GM18867 (cell line): Measurements from ENCODE around the gene CADM2.

Experiments
- ATAC-seq: cut with Tn5 transposase; IDR thresholded peaks from one replicate; pipeline ENCODE4 v1.9.1; 2021; ENCODE audit warnings: mild to moderate bottlenecking, moderate library complexity; ENCODE audit not compliant: unreplicated experiment

Gene CADM2

DNA sequence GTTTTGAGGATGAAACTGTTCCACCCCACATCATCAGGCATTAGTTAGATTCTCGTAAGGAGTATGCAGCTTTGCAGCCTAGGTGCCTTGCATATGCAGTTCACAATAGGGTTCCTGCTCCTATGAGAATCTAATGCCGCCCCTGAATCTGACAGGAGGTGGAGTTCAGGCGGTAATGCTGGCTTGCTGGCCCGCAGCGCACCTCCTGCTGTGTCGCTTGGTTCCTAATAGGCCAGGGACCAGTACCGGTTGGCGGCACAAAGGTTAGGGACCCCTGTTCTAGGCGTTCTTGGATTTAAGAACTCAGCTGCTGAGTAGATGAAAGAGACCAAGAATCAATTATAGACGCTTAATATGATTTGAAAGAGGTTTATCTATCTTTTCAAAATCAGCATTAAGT lies 595.4 kb downstream of the CADM2 start:
- no peak for ATAC-seq

DNA sequence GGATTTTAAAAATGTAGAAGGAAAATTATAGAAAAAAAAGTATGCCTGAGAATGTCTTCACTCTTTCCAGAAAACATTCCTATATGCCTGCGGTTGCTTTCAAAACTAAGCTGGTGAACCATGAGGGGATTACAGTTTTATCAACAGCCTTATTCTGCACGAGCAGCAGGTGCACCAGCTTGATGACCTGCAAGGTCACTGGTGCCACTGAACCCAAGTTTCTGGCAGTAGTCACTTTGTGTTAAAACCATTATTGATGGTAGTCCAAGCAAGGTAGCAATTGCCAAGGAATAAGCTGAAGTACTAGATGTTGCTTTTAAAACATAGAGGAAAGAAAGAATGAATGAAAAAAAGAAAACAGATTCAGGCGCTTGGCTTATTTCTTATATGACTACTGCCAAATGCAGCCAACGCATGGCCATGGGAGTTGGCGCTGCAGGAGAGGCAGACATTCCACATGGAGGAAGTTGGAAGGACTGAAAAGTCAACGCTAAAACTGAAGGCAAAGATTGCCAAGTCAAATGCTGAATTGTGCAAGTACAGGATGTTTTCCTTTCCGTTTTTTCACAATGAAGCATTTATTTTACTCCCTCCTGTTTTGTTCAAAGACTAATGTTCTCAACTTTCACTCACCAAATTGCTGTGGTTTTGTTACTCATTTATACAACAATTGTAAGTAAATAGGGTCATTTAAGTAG lies 601.4 kb downstream of the CADM2 start:
- no peak for ATAC-seq

DNA sequence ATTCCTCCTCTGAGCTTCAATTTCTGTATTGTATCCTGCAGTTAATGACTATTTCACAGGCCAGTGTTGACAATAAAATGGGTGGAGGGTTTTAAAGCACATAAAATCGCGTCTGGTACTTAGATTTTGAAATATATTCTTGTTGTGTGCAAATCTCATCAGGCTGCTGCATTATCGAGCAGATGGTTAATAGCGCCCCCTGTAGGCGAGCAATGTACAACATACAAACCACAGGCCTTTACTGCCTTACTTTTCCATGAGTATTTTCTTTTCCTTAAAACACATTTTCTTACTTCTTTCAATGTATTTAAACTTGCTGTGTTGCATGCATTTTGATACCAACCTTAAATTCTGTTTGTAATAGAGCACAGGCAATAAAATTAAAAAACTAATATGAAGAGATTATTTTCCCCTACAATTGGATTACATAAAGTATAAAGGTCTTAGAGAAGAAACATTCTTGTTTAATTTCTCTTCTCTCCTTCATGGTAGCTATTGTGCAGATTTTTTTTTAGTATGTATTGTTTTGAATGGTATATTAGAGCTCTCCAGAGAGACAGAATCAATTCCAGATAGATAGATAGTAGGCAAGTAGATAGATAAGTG lies 608.4 kb downstream of the CADM2 start:
- ATAC-seq = peak; percentile 76

DNA sequence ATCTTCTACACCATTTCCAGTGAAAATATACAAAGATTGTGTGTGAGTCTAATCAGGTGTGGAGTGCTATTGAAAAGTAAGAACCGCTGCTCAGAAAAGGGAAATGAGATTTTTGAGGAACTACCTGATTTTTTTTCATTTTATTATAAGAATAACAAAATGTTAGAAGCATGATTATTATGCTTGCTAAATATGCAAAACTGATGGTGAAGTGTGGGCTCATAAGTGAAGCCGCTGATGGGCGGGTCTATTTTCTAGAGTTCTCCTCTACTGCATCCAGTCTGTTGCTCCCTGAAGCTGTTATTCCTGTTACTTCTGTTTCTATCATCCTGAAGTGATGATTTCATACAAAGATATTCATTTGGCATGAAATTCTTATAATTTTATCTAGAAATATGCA lies 612.0 kb downstream of the CADM2 start:
- ATAC-seq = no peak

DNA sequence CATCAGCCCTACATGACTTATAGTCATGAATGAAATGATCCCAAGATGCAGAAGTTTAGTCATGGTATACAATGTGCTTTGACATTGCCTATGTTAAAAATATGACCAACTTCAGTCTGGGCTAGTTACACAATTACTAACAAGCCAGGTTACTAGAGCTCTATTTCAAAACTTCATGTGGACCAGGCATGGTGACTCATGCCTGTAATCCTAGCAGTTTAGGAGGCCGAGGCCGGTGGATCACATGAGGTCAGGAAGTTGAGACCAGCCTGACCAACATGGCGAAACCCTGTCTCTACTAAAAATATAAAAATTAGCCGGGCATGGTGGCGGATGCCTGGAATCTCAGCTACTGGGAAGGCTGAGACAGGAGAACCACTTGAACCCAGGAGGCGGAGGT lies 613.0 kb downstream of the CADM2 start:
- no peak for ATAC-seq

DNA sequence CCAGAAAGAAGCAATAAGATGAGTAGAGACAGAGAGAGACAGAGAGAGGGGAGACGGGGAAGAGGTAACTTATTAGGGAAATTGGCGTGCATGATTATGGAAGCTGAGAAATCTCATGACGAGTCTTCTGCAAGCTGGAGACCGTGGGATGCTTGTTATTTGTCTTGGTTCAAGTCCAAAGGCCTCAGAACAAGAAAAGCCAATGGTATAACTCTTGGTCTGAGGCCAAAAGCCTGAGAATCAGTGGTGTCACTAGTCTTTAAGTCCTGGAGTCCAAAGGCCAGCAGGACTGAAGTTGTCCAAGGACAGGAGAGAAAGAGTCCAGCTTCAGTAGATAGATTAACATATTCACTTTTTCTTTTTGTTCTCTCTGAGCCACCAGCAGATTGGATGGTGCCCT lies 613.6 kb downstream of the CADM2 start:
- no peak for ATAC-seq

DNA sequence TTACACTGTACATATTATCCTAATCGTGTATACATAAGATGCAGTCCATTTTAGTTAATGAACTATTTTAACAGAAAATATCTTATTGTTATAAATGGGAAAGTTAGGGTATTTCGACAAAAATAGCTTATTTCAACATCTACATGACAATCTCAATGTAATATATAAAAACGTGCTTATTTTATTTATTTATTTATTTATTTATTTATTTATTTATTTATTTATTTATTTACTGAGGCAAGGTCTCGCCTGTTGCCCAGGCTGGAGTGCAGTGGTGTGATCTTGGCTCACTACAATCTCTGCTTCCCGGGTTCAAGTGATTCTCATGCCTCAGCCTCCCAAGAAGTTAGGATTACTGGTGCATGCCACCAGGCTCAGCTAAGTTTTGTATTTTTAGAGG lies 614.2 kb downstream of the CADM2 start:
- ATAC-seq = no peak

DNA sequence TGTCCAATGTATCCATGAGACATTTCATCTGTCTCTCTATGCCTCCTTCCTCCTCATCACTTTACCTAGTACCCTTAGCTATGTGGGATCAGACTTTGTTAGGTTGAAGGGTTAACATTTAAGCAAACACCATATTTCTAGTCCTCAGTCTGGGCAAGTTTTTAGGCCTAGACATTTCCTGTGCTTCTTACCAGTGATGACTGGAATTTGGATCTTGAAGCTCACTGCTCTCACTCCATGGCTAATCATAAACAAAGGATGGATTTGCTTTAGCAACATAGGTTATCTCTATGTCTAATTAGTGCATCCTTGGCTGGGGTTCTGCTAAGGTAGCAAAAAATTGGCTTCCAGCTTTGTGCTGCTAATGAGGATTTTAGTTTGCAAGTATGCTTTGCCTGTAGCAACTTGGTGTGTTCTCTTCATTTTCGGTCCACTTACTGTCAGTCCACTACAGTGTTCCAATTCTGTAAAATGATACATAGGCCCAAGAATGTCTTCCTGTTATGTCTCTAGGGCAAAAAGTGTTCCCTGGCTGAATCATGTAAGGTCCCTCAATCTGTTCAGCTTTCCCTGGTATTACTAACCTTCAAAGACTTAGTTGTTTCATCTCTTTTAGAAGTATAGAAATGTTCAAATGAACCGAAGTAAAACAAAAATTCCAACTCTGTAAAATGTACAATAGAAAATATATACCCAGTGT lies 615.4 kb downstream of the CADM2 start:
- no peak for ATAC-seq

DNA sequence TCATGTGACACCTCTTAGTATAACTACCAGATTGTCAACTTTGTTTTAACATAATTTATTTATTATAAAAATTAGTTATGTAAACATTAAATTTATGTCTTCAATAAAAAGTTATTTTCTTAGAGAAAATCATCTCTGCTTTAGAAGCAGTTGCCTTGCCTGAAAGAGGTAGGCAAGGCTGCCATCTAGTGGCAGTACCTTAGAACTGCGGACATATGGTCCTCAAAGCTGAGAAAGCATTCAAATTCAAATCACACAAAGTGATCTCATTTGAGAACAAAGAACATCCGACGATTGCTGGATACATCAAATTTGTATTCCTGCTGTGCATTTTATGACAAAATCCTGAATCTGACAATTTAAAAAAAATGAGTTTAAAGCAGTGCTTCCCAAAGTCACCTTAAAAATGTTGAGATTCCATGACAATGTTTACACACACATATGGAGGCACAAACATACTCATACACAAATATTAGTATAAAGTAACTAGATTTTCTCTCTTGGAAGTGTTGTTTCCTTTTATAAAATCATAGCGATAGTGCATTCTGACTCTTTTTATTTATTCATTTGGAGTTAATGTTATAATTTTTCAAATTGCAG lies 617.4 kb downstream of the CADM2 start:
- peak; percentile 85 for ATAC-seq

DNA sequence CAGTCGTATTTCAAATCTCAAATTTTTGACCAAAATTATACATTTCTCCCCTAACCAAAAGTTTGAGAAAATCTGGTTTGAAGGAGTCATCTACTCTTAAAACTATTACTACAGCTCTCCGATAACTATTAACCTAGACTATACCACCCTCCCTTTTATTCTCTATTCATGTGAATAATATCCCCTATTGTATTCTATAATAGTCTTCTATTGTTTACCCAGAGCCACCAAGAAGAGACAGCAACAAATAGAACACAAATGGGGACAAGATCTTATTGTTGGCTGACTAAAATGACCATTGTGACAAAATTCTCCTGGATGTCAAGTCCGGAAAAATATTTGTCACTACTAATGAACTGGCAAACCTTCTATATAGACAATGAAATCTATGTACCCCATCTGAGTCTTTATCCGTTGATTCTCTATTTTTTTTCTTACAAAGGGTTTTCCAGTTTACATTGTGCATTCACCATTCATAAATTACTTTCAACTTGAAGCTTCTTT lies 618.0 kb downstream of the CADM2 start:
- no peak for ATAC-seq

DNA sequence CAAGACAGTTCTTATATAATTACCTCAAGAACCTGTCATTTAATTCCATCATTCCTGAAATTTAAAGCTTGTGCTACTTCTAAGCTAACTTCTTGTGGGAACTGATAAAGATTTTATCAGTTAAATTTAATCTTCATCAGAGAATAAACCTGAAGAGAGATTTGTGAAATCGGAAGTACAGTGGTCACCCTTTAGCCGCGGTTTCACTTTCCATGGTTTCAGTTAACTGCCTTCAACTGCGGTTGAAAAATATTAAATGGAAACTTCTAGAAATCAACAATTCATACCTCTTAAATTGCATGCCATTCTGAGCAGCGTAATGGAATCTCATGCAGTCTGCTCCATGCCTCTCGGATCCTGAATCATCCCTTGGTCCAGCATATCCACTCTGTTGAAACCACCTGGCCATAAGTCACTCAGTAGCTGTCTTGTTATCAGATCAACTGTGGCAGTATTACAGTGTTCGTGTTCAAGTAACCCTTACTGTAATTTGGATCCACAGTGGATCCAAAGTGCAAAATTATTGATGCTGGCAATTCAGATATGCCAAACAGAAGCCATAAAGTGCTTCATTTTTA lies 626.1 kb downstream of the CADM2 start:
- ATAC-seq = no peak

DNA sequence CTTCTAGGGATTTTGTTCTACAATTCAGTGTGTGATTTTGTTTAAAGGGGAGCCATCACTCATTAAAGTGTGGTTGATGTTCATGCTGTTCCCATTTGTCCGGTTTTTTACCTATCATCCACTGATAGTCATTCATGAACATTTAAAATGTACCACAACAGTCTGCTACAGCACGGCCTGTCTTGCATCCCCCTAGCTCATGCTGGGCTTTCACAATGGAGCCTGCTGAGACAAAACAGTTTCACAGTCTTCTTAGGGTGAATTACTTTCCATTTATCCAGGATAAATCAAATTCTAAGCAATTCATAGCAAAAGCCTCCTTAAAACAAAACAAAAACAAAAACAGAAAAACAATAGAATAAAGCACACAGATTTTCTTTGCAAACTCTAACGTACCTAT lies 627.2 kb downstream of the CADM2 start:
- no peak for ATAC-seq

DNA sequence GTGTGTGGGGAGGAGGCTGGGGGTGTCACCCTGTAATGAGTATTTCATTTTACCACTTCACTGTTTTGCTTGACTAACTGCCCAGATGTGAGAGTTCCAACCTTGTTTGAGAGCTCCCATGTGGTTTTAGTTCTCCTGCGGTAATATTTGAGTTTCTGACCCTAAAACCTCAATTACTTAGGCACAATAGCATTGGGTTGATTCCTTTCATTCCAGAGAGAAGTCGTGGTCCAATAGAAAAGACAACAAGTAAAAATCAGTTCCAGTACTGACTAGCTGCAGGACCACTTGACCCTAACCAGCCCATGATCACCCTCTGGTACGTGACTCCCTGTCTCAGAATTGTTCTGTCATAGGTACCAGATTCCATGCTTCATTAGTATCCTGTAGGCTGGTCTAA lies 630.4 kb downstream of the CADM2 start:
- no peak for ATAC-seq

DNA sequence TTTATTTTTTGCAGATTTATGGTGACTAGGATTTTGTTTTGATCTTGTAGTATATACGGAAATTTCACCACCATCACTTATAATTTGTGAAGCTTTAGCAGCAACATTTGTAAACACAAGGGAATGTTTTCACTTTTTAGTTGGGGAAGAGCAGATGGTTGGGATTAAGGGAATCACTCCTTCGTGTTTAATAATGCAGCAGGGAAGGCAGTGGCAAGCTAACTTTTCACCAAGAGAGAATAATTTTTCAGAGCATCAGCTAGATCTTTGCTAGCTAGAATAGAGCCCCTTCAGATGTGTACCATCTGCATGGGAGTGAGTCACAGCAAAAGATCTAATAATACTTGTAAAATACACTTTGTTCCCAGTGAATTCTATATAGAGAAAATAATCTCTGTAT lies 632.7 kb downstream of the CADM2 start:
- ATAC-seq = no peak

DNA sequence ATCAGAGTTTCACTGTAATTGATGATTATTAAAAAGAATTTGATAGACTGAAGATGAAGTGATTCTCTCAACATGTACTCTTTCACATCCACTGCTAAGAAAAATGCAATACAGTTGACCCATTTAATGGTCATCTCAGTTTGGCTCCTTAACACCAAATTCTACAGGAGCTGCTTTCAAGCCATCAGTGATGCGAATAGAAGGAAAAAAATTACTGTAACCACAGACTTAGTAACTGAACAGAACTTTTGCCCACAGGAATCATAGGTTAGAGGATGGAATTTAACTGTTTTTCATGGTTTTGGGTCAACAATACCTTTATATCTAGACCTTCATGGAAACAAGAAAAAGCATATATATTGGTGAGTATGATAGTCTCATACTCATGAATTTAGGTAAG lies 633.5 kb downstream of the CADM2 start:
- no peak for ATAC-seq

DNA sequence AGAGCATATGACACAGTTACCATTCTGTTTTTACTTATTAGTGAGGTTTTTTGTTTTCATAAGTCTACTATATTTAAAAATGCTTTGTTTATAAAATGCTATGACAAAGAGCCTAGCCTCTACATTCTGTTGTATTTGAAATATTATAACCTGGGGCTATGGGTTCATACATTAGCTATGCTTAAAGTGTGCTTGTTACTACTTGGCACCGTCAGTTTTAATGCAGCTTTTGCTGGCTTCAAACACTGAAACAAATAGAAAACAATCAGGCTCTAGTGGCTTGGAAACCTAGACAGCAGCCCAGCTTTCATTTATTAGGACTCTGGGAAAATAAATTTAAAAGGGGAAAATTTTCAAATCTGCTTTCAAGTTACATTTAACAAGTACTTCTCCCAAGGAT lies 635.9 kb downstream of the CADM2 start:
- no peak for ATAC-seq

DNA sequence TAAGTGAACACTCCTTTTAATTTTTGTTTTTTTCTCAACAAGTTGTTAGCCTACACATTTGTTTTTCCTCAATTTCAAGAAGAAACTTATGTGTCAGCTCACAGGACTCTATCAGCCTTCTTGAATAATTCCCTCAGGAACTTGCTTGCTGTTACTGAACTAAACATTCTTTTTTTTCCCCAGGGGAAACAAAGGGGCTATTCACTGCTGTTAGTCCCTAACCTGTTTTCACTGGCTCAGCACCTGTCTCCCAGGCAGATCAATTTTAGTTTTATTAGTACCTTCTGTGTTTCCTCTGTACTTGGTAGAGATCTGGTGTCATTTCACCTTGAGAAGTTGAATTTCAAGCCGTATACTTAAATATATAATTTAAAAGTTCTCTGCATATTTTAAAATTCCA lies 644.6 kb downstream of the CADM2 start:
- no peak for ATAC-seq

DNA sequence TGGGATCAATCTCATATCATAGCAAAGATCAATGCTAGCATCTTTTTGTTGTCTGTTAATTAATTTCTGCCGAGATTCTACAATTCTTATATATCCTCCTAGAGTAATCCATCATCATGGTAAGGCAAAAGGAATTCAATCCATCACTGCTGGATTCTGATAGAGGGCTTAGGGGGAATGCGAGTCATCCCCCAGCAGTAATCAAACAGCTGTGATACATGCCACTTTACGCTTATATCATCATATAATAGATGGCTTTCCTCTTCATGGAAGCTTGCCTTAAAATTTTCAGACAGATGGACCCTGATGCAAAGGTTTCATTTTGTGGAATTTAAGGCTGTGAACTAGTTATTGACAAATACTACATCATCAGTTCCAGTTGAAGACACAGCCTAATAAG lies 645.9 kb downstream of the CADM2 start:
- ATAC-seq = no peak

DNA sequence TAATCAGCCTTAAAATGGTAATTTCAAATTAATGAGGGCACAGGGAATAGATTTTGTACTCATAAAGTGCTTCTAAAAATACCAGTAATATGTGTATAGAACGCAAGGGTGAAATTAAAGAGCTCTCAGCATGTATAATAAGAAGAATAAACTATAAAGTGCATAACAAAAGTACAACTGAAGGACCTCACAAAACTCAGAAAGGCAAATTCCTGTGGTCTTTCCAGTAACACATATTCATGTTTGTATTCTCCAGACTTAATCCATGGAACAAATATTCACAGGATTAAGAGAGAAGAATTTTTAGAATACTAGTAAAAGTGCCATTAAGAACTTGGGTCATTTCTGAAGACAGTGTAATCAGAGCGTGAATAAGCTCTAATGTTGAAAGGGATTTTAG lies 646.3 kb downstream of the CADM2 start:
- ATAC-seq = no peak

DNA sequence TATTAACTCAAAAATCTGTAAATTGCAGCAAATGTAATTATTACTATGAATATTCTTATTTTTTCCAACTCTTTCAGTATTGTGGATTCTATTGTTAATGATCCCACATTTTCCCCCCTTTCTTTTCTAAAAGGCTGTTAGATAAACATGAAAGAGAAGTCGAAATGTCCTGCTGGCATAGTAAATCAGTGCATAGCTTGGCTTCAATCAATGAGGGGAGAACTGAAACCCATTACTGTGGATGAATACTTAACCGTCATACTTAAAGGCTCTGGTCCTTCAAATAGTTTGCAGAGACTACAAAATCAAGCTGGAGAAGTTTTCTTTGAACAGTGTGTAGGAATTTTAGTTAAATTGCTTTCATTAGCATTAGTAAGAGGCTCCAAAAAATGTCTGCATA lies 667.9 kb downstream of the CADM2 start:
- ATAC-seq = no peak

DNA sequence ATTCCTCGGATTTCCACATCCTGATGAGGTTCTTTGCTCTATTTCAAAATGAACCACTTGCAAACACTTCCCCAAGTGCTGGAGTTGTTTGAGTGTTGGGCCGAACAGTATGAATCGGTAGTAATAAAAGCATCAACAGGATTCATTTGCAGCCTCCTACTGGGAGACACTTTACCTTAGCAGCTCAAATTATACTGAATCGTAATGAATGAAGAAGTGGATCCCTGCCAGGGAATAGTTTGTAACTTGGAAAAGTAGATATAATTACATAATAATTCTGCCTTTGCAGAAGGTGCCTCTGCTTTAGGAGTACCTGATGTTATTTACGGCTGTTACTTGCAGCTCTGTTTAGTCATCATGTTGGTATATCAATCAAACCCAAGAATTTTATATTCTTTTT lies 669.1 kb downstream of the CADM2 start:
- ATAC-seq = no peak

DNA sequence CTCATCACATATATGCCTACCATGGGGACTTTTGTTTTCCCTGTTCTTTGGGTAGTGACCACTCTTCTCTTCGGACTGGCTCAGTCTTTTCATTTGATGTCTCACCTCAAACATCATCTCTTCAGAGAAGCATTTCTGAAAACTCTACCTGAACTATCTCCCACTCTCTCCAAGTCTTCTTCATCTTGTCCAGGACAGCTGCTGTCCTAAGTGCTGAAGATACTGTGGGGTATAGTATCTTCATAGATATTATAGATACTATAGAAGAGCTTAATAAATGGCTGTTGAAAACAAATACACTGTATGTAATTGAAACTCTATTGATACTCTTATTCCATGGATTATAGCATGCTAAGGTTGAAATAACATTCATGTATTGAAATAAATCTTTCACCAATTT lies 672.3 kb downstream of the CADM2 start:
- ATAC-seq = no peak
